HG03575 (cell line): ENCODE data around the gene VARS1.

ENCODE experiments used
- ATAC-seq: cut with Tn5 transposase; IDR thresholded peaks from one replicate; pipeline ENCODE4 v1.9.1; 2021; ENCODE audit not compliant: unreplicated experiment, insufficient number of reproducible peaks, low FRiP score; ENCODE audit errors: extremely low read depth

VARS1 gene

GRCh38 chr6:31776989-31777666 is 18.4 kb downstream of the VARS1 start, which contains the start of gene VWA7:
Gene VWA7, minus strand, starts transcription at chr6:31777328. Its CDS starts 549 bp downstream, at chr6:31776779.
- no peak for ATAC-seq

- ATAC-seq = no peak
Measured at GRCh38 chr6:31776485-31776988, 19.0 kb downstream of the VARS1 start.

- ATAC-seq = no peak
Measured at GRCh38 chr6:31775633-31776484, 19.7 kb downstream of the VARS1 start.

GRCh38 chr6:31775184-31775583 is 20.4 kb downstream of the VARS1 start:
- ATAC-seq = no peak

GRCh38 chr6:31771992-31772358 is 23.6 kb downstream of the VARS1 start:
- ATAC-seq = no peak

GRCh38 chr6:31770860-31771259 is 24.7 kb downstream of the VARS1 start:
- ATAC-seq = no peak

- no peak for ATAC-seq
Measured at GRCh38 chr6:31769684-31770371, 25.7 kb downstream of the VARS1 start.

GRCh38 chr6:31768363-31769257 is 26.9 kb downstream of the VARS1 start:
- no peak for ATAC-seq

- ATAC-seq = no peak
Measured at GRCh38 chr6:31767096-31767645, 28.4 kb downstream of the VARS1 start.

- no peak for ATAC-seq
Measured at GRCh38 chr6:31765910-31766794, 29.4 kb downstream of the VARS1 start.

- ATAC-seq = no peak
Measured at GRCh38 chr6:31765559-31765909, 30.0 kb downstream of the VARS1 start.

GRCh38 chr6:31764198-31764597 is 31.4 kb downstream of the VARS1 start:
- no peak for ATAC-seq

- no peak for ATAC-seq
Measured at GRCh38 chr6:31763619-31763940, 32.0 kb downstream of the VARS1 start.

- ATAC-seq = no peak
Measured at GRCh38 chr6:31762878-31763618, 32.5 kb downstream of the VARS1 start.

GRCh38 chr6:31762356-31762755 is 33.2 kb downstream of the VARS1 start, which contains the start of gene SAPCD1:
Gene SAPCD1, plus strand, starts transcription at chr6:31762656. Its CDS starts 399 bp downstream, at chr6:31763055.
- no peak for ATAC-seq

GRCh38 chr6:31761343-31761742 is 34.2 kb downstream of the VARS1 start:
- no peak for ATAC-seq

GRCh38 chr6:31760790-31761189 is 34.8 kb downstream of the VARS1 start:
- ATAC-seq = no peak
